SK-N-SH (cell line): ENCODE measurements around the gene RAPGEF2. TPM values are rescaled to one million over a fixed set of nuclear protein-coding genes. Genes with fewer than 3 reads are reported as not detected.

Experiments used
- CTCF ChIA-PET: fragments of 300-600, 350-600 bp; formaldehyde crosslinking; extraction: SDS; loops from one replicate; lab custom pipeline; 2021; lab: Yijun Ruan, JAX
- POLR2A ChIA-PET: fragments of 350-600 bp; sonication (Branson Sonifier 250); formaldehyde crosslinking; extraction: SDS; loops from one replicate; lab custom pipeline; 2020; ENCODE audit warnings: antibody characterized with exemption, inconsistent platforms; lab: Yijun Ruan, JAX
- DNase-seq: peaks from one replicate; pipeline ENCODE4 v3.0.0; 2012
- H2AFZ ChIP-seq: fragments of 200-600 bp; sonication (generic); 2 replicates; pipeline ENCODE4 v1.8.1; 2016; ENCODE audit warnings: antibody characterized with exemption, mild to moderate bottlenecking, low read depth
- H3F3A ChIP-seq: fragments of 200-600 bp; sonication (generic); replicated peaks from 2 replicates; pipeline ENCODE3; 2016; ENCODE audit warnings: antibody characterized with exemption, mild to moderate bottlenecking; ENCODE audit not compliant: insufficient read depth
- H3K27ac ChIP-seq, 2 experiments: fragments of 200-500 bp in 1 of 2; fragments of 200-600 bp in 1 of 2; sonication (Bioruptor generic) in 1 of 2; sonication (generic), shearing (Covaris generic) in 1 of 2; 2 replicates each; pipeline versions ENCODE4 v1.5.1 to v1.6.1; 2014 to 2016; ENCODE audit warnings: low read depth in 2 of 2, inconsistent platforms in 1 of 2, low read length in 1 of 2, mild to moderate bottlenecking in 1 of 2, mixed read lengths in 1 of 2
- H3K27me3 ChIP-seq: fragments of 200-600 bp; sonication (generic), shearing (Covaris generic); 2 replicates; pipeline ENCODE4 v1.6.1; 2016; ENCODE audit warnings: mixed run types; ENCODE audit not compliant: insufficient read depth
- H3K36me3 ChIP-seq, 2 experiments: fragments of 200-500 bp in 1 of 2; fragments of 200-600 bp in 1 of 2; sonication (Bioruptor generic) in 1 of 2; sonication (generic) in 1 of 2; replicated peaks in 1 of 2; 2 replicates each; pipeline versions ENCODE3 to v1.5.1; 2014 to 2016; ENCODE audit warnings: low read length in 1 of 2, mild to moderate bottlenecking in 1 of 2; ENCODE audit not compliant: insufficient read depth in 2 of 2, control insufficient read depth in 1 of 2
- H3K4me1 ChIP-seq, 2 experiments: fragments of 200-500 bp in 1 of 2; fragments of 200-600 bp in 1 of 2; sonication (Bioruptor generic) in 1 of 2; sonication (generic), shearing (Covaris generic) in 1 of 2; 2 replicates each; pipeline versions ENCODE4 v1.5.1 to v1.6.1; 2014 to 2016; ENCODE audit warnings: low read depth in 1 of 2, low read length in 1 of 2, mixed run types in 1 of 2; ENCODE audit not compliant: insufficient read depth in 2 of 2, control insufficient read depth in 1 of 2
- H3K4me2 ChIP-seq: fragments of 200-600 bp; sonication (generic), shearing (Covaris generic); 2 replicates; pipeline ENCODE4 v1.6.1; 2017; ENCODE audit warnings: mixed run types
- H3K4me3 ChIP-seq, 2 experiments: fragments of 200-500 bp in 1 of 2; fragments of 200-600 bp in 1 of 2; sonication (Bioruptor generic) in 1 of 2; sonication (generic), shearing (Covaris generic) in 1 of 2; 2 replicates each; pipeline versions ENCODE4 v1.5.1 to v1.8.1; 2014 to 2016; ENCODE audit warnings: low read depth in 2 of 2, inconsistent platforms in 1 of 2, low read length in 1 of 2, mild to moderate bottlenecking in 1 of 2, mixed read lengths in 1 of 2, moderate library complexity in 1 of 2
- H3K79me2 ChIP-seq: fragments of 200-600 bp; sonication (generic); 2 replicates; pipeline ENCODE4 v1.8.1; 2017; ENCODE audit warnings: mild to moderate bottlenecking; ENCODE audit not compliant: insufficient read depth
- H3K9ac ChIP-seq: fragments of 200-600 bp; sonication (generic); 2 replicates; pipeline ENCODE4 v1.6.1; 2017; ENCODE audit warnings: mixed run types
- H3K9me2 ChIP-seq: fragments of 200-600 bp; sonication (generic); 2 replicates; pipeline ENCODE4 v1.6.1; 2017; ENCODE audit warnings: mixed run types
- H3K9me3 ChIP-seq: fragments of 200-600 bp; sonication (generic); 2 replicates; pipeline ENCODE4 v1.6.1; 2017; ENCODE audit warnings: mixed run types, mild to moderate bottlenecking, moderate library complexity
- H4K20me1 ChIP-seq: fragments of 200-600 bp; sonication (generic); 2 replicates; pipeline ENCODE4 v1.6.1; 2017; ENCODE audit warnings: mild to moderate bottlenecking, mixed run types; ENCODE audit not compliant: insufficient read depth
- CHD2 ChIP-seq: fragments of 150-350 bp; IDR thresholded peaks from 2 replicates; pipeline ENCODE4 v1.6.1; 2018; ENCODE audit warnings: low read length; ENCODE audit not compliant: partially characterized antibody
- EP300 ChIP-seq, 2 experiments: IDR thresholded peaks; 2 replicates each; pipeline versions ENCODE4 v1.4.0 to v1.6.1; 2012; ENCODE audit warnings: borderline replicate concordance in 1 of 2, low read depth in 1 of 2, low read length in 1 of 2
- EZH2phosphoT487 ChIP-seq: fragments of 200-600 bp; sonication (generic); IDR thresholded peaks from 2 replicates; pipeline ENCODE4 v1.6.1; 2017; ENCODE audit warnings: low read depth, mixed run types, mild to moderate bottlenecking, antibody characterized with exemption, moderate library complexity, borderline replicate concordance
- FOSL2 ChIP-seq: IDR thresholded peaks from 2 replicates; pipeline ENCODE4 v1.4.0; 2012; ENCODE audit warnings: low read depth, mild to moderate bottlenecking, moderate library complexity, borderline replicate concordance
- GATA2 ChIP-seq: sonication (generic); formaldehyde crosslinking; IDR thresholded peaks from 2 replicates; pipeline ENCODE4 v1.5.0; 2020; ENCODE audit warnings: mild to moderate bottlenecking, missing genetic modification reagents
- JUND ChIP-seq: IDR thresholded peaks from 2 replicates; pipeline ENCODE4 v1.4.0; 2012
- MXI1 ChIP-seq: IDR thresholded peaks from 2 replicates; pipeline ENCODE4 v1.6.1; 2012; ENCODE audit warnings: mild to moderate bottlenecking, low read depth, low read length, improper control_type of control experiment
- NFIC ChIP-seq: IDR thresholded peaks from 2 replicates; pipeline ENCODE4 v1.4.0; 2012; ENCODE audit warnings: borderline replicate concordance
- PBX3 ChIP-seq: IDR thresholded peaks from 2 replicates; pipeline ENCODE4; 2012
- RAD21 ChIP-seq: IDR thresholded peaks from 2 replicates; pipeline ENCODE4 v1.6.1; 2012; ENCODE audit warnings: mild to moderate bottlenecking, low read length
- RCOR1 ChIP-seq: fragments of 150-350 bp; IDR thresholded peaks from 2 replicates; pipeline ENCODE4 v1.6.1; 2017; ENCODE audit warnings: antibody characterized with exemption, low read length
- RFX5 ChIP-seq: IDR thresholded peaks from 2 replicates; pipeline ENCODE4 v1.6.1; 2012; ENCODE audit warnings: mild to moderate bottlenecking, improper control_type of control experiment, low read length
- RXRA ChIP-seq: IDR thresholded peaks from 2 replicates; pipeline ENCODE4 v1.4.0; 2012; ENCODE audit warnings: low read depth, mild to moderate bottlenecking, borderline replicate concordance
- SIN3A ChIP-seq: IDR thresholded peaks from 2 replicates; pipeline ENCODE4 v1.6.1; 2012; ENCODE audit warnings: low read depth, mild to moderate bottlenecking, low read length, moderate library complexity, borderline replicate concordance
- SMC3 ChIP-seq: IDR thresholded peaks from 2 replicates; pipeline ENCODE4 v1.6.1; 2012; ENCODE audit warnings: low read depth, low read length, improper control_type of control experiment
- TEAD4 ChIP-seq: IDR thresholded peaks from 2 replicates; pipeline ENCODE4 v1.4.0; 2012; ENCODE audit warnings: mild to moderate bottlenecking, borderline replicate concordance; ENCODE audit not compliant: insufficient read depth
- USF1 ChIP-seq: IDR thresholded peaks from 2 replicates; pipeline ENCODE4 v1.4.0; 2012; ENCODE audit warnings: low read depth, borderline replicate concordance
- USF2 ChIP-seq: fragments of 150-350 bp; IDR thresholded peaks from 2 replicates; pipeline ENCODE4 v1.6.1; 2017; ENCODE audit warnings: antibody characterized with exemption, low read length, low read depth, borderline replicate concordance
- YY1 ChIP-seq: IDR thresholded peaks from 2 replicates; pipeline ENCODE4 v1.4.0; 2012; ENCODE audit warnings: low read depth, mild to moderate bottlenecking
- ZBTB33 ChIP-seq: IDR thresholded peaks from 2 replicates; pipeline ENCODE4 v1.4.0; 2012; ENCODE audit warnings: low read depth, borderline replicate concordance
- WGBS: methylation state at CpG from one replicate; pipeline ENCODE4 v1.1.6; 2017; ENCODE audit warnings: low lambda C conversion rate; 5-methylcytosine and 5-hydroxymethylcytosine counted together
- polyA plus RNA-seq, 3 experiments: library from polyadenylated mRNA; depleted of rRNA; stranded (reverse); fragments of >200 nt; gene quantifications; 2 replicates each; pipeline ENCODE4 v1.2.3, GENCODE V29; 2012

RAPGEF2 gene
- polyA plus RNA-seq, 1 of the 3 experiments (the other 2 are of a cell fraction), result 19.2 TPM

- no peak for TF ChIP-seq PBX3
- no peak for TF ChIP-seq FOSL2
- no peak for TF ChIP-seq EP300 (IDR thresholded peaks at IDR 0.05; ENCODE audit: borderline replicate concordance in 1 of 2, low read depth in 1 of 2, low read length in 1 of 2)
- no peak for TF ChIP-seq SMC3
- TF ChIP-seq CHD2, result no peak
- TF ChIP-seq ZBTB33, result no peak
- TF ChIP-seq NFIC, result no peak
- TF ChIP-seq, all 33 proteins: peak for 0
Observed at GRCh38 chr4:159353422-159354116, 250.7 kb downstream of the RAPGEF2 start (continued).

GRCh38 chr4:159355466-159355865 is 252.6 kb downstream of the RAPGEF2 start:
- POLR2A ChIA-PET, result no interaction called here
- Histone ChIP-seq H3F3A (peaks cover 16% of the 10 kb centered on the region), H3K79me2 (no peaks in the 10 kb centered on the region), H3K9me3 (no peaks in the 10 kb centered on the region), H3K27ac (no peak overlapping the region), H3K9me2 (no peaks in the 10 kb centered on the region), H3K4me1 (peaks cover 0 to 16% of the 10 kb centered on the region in 2 experiments; a peak in 3 of 4 replicates), H3K36me3 (peaks cover 60 to 62% of the 10 kb centered on the region in 2 experiments), H3K4me2 (no peak overlapping the region), H2AFZ (no peak overlapping the region), H3K27me3 (no peaks in the 10 kb centered on the region), H3K9ac (no peak overlapping the region), H3K4me3 (no peak overlapping the region), H4K20me1 (no peaks in the 10 kb centered on the region)
- WGBS, result 94% methylated on average over 3 of the region's 3 CpGs
- no peak for DNase-seq
- no peak for TF ChIP-seq SIN3A
- TF ChIP-seq EP300 (IDR thresholded peaks at IDR 0.05; ENCODE audit: borderline replicate concordance in 1 of 2, low read depth in 1 of 2, low read length in 1 of 2), result no peak
- TF ChIP-seq FOSL2, result no peak
- TF ChIP-seq EZH2phosphoT487, result no peak
- TF ChIP-seq SMC3, result no peak
- TF ChIP-seq YY1, result no peak
- no peak for TF ChIP-seq RFX5
- no peak for TF ChIP-seq MXI1
- no peak for TF ChIP-seq USF2
- TF ChIP-seq RXRA, result no peak
- TF ChIP-seq USF1, result no peak
- no peak for TF ChIP-seq PBX3
- no peak for TF ChIP-seq GATA2 (CRISPR knock-in tag)
- no peak for TF ChIP-seq TEAD4
- no peak for TF ChIP-seq RAD21
- no peak for TF ChIP-seq NFIC
- no peak for TF ChIP-seq CHD2
- TF ChIP-seq JUND, result no peak
- TF ChIP-seq RCOR1, result no peak
- CTCF ChIA-PET, result no interaction called here
